ENCODE data around the gene CAB39L. TPM values are rescaled to one million over a fixed set of nuclear protein-coding genes. Genes with fewer than 3 reads are reported as not detected.

The CAB39L gene
- total and polyA plus RNA-seq, 2 of the 13 experiments (the other 11 are each of a cell fraction or from before 2014, with no cell fraction given), result 3.1 to 6.1 TPM

GRCh38 chr13:49296659-49297058 lies 147.2 kb downstream of the CAB39L start:
- H3K4me1 ChIP-seq (ENCODE audit: insufficient read depth, low read length), result peaks cover 64% of the 10 kb centered on the region
- CTCF ChIA-PET (ENCODE audit: low intra/inter-chr PET ratio, low total read pairs), result no interaction called here
- intact Hi-C loops (cut with micrococcal nuclease; ENCODE audit: unreplicated experiment) (no loop called here), in situ Hi-C loops (cut with HindIII; ENCODE audit: extremely low pct_ligation_motif_present, low pct_unique_long_range_greater_than_20kb) (no loop called here)
- FAIRE-seq, result no peak
- peak; percentile 10 for ATAC-seq
- POLR2A ChIA-PET, result no interaction called here
- no peak overlapping the region; the same call in 1 of the 2 replicates for H3K4me2 ChIP-seq (ENCODE audit: low read depth, low read length)
- DNase-seq (ENCODE audit: low spot score), result peak; percentile 73
- H4K20me1 ChIP-seq (ENCODE audit: insufficient read depth, low read length), result no peaks in the 10 kb centered on the region
- no peaks in the 10 kb centered on the region for H3K79me2 ChIP-seq (ENCODE audit: insufficient read depth, low read length)
- peak overlapping the region; percentile 46 for H3K27ac ChIP-seq (ENCODE audit: extremely low read length, insufficient read depth, low read length)
- H2AFZ ChIP-seq (ENCODE audit: low read length), result no peak overlapping the region
- H3K27me3 ChIP-seq (ENCODE audit: control insufficient read depth in 1 of 2, insufficient read depth in 2 of 2, low read length in 2 of 2), result no peaks in the 10 kb centered on the region
- H3K4me3 ChIP-seq (replicated peaks in 1 of 3; ENCODE audit: insufficient read depth in 1 of 3, low read depth in 2 of 3, low read length in 3 of 3), result no peak overlapping the region
- 81% methylated on average over 2 of the region's 2 CpGs for WGBS (ENCODE audit: low lambda C conversion rate)
- H3K9me3 ChIP-seq (ENCODE audit: low read length), result no peaks in the 10 kb centered on the region
- BruUV-seq (replicated peaks), result no TSS peak
- H3K9ac ChIP-seq (ENCODE audit: insufficient read depth, low read depth, low read length), result no peak overlapping the region
- H3K36me3 ChIP-seq (replicated peaks in 1 of 2; ENCODE audit: control insufficient read depth in 1 of 2, insufficient read depth in 2 of 2, low read length in 2 of 2), result no peaks in the 10 kb centered on the region
- TF ChIP-seq SP4 (CRISPR knock-in tag; IDR thresholded peaks at IDR 0.05) (no peak), SMYD3 (CRISPR knock-in tag; IDR thresholded peaks at IDR 0.05) (no peak), RCOR2 (CRISPR knock-in tag; IDR thresholded peaks at IDR 0.05) (0 out of 2 replicates have a peak, but pooled peaks have one; percentile 48), NFATC3 (CRISPR knock-in tag; IDR thresholded peaks at IDR 0.05) (no peak), TIGD3 (CRISPR knock-in tag; IDR thresholded peaks at IDR 0.05; ENCODE audit: borderline replicate concordance) (no peak), GRHL1 (CRISPR knock-in tag; conservative IDR thresholded peaks at IDR 0.05) (no peak), CHD4 (IDR thresholded peaks at IDR 0.05; ENCODE audit: borderline replicate concordance, low read length) (peak; percentile 84), ZSCAN30 (CRISPR knock-in tag; IDR thresholded peaks at IDR 0.05) (no peak), NR2C2 (CRISPR knock-in tag; IDR thresholded peaks at IDR 0.05; ENCODE audit: borderline replicate concordance) (no peak), ZBTB33 (CRISPR knock-in tag; IDR thresholded peaks at IDR 0.05) (peak; percentile 74; the same call in 1 of the 2 replicates), ZSCAN9 (CRISPR knock-in tag; IDR thresholded peaks at IDR 0.05; ENCODE audit: borderline replicate concordance) (no peak), SIN3B (IDR thresholded peaks at IDR 0.05; ENCODE audit: low read length) (no peak), ZNF460 (CRISPR knock-in tag; IDR thresholded peaks at IDR 0.05; ENCODE audit: borderline replicate concordance) (peak; percentile 93), ZUFSP (CRISPR knock-in tag; IDR thresholded peaks at IDR 0.05; ENCODE audit: borderline replicate concordance) (no peak), PHF21A (CRISPR knock-in tag; IDR thresholded peaks at IDR 0.05) (no peak), ZNF598 (CRISPR knock-in tag; IDR thresholded peaks at IDR 0.05; ENCODE audit: borderline replicate concordance) (no peak)

Data from HepG2 (cell line).